AG10803 (cell line): Measurements from ENCODE around the gene STIM1.

Experiments used
- DNase-seq: peaks from one replicate; pipeline ENCODE4 v3.0.0; 2010; ENCODE audit warnings: low read depth
- H3K4me3 ChIP-seq: 2 replicates; pipeline ENCODE4 v1.5.1; 2011; ENCODE audit warnings: mild to moderate bottlenecking, low read length, control low read depth
- TF ChIP-seq, protein P1 (sequence below): conservative IDR thresholded peaks from 2 replicates; pipeline ENCODE4 v1.5.1; 2011; ENCODE audit warnings: mild to moderate bottlenecking, low read length, control low read depth, inconsistent platforms

Gene STIM1

GRCh38 chr11:3815845-3816244, 39.6 kb upstream of the STIM1 start:
- no peak for DNase-seq
- TF ChIP-seq, protein P1, sequence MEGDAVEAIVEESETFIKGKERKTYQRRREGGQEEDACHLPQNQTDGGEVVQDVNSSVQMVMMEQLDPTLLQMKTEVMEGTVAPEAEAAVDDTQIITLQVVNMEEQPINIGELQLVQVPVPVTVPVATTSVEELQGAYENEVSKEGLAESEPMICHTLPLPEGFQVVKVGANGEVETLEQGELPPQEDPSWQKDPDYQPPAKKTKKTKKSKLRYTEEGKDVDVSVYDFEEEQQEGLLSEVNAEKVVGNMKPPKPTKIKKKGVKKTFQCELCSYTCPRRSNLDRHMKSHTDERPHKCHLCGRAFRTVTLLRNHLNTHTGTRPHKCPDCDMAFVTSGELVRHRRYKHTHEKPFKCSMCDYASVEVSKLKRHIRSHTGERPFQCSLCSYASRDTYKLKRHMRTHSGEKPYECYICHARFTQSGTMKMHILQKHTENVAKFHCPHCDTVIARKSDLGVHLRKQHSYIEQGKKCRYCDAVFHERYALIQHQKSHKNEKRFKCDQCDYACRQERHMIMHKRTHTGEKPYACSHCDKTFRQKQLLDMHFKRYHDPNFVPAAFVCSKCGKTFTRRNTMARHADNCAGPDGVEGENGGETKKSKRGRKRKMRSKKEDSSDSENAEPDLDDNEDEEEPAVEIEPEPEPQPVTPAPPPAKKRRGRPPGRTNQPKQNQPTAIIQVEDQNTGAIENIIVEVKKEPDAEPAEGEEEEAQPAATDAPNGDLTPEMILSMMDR, result no peak
- H3K4me3 ChIP-seq, result no peak overlapping the region

DNA sequence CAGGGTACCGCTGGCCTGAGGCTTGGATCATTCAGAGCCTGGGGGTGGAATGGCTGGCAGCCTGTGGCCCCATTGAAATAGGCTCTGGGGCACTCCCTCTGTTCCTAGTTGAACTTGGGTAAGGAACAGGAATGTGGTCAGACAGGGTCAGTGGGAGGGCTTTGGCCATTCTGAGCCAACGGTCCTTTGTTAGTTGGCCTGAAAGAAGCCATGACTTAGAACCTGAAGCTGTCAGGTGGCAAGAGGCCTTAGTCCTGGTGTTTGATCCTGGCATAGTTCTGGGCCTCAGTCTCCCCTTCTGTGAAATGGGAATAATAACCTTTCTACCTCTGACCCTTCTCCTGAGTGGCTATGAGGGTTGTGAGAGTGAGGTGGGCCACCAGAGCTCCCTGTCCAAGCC, 38.8 kb upstream of the STIM1 start:
- TF ChIP-seq, protein P1, result no peak
- no peak for DNase-seq
- H3K4me3 ChIP-seq, result no peak overlapping the region

DNA sequence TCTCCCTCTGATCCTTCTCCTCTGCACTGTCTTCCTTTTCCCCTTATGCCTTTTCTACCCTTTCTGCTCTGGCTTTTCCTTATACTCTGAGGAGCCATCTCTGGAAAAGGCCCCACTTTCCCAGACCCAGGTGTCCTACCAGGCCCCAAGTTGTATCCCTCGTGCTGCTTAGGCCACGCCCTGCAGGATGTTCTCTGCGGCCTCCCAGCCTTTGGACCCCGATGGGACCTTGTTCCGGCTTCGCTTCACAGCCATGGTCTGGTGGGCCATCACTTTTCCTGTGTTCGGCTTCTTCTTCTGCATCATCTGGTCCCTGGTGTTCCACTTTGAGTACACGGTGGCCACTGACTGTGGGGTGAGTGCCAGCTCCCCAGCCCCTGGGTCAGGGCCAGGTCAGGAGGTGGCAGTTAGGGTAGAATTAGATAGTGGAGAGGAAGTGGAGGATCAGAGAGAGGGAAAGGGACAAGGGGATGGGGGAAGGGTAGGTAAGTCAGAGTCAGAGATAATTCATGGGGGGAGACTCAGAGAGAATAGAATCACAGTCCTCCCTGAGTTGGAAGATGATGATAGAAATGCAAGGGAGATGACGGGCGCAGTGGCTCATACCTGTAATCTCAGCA, 38.2 kb upstream of the STIM1 start:
- TF ChIP-seq, protein P1, result no peak
- DNase-seq, result no peak
- H3K4me3 ChIP-seq, result no peak overlapping the region

- no peak overlapping the region for H3K4me3 ChIP-seq
- TF ChIP-seq, protein P1, result no peak
- DNase-seq, result no peak
These were observed 34.5 kb upstream of the STIM1 start for GRCh38 chr11:3820971-3821370.

DNA sequence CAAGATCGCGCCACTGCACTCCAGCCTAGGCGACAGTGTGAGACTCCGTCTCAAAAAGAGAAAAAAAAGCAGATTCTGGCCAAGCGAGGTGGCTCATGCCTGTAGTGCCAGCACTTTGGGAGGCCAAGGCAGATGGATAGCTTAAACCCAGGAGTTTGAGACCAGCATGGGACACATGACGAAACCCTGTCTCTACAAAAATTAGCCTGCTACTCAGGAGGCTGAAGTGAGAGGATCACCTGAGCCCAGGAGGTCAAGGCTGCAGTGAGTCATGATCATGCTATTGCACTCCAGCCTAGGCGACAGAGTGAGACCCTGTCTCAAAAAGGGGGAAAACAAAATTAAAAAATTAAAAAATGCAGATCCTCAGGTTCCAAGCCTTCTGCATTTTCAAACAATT, 33.2 kb upstream of the STIM1 start:
- H3K4me3 ChIP-seq, result no peak overlapping the region
- no peak for DNase-seq
- TF ChIP-seq, protein P1, result no peak

DNA sequence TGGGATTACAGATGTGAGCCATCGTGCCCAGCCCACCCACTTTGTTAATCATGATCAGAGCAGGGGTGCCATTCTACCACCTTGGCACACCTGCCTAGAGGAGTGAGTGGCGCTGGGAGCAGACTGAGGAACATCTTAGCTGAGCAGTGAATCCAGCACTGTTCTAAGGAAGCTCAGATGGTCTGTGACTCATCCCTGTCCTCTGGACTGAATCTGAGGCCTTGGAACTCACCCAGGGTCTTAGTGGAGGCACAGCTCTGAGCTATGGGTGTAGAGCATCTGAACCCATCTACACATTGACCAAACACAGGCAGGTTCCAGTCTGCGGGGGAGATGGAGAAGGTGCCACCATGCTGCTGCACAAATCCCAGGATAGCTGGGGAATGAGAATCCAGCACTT, 32.2 kb upstream of the STIM1 start:
- no peak overlapping the region for H3K4me3 ChIP-seq
- TF ChIP-seq, protein P1, result no peak
- peak; percentile 79 for DNase-seq

GRCh38 chr11:3823762-3824506, 31.5 kb upstream of the STIM1 start:
- no peak for DNase-seq
- TF ChIP-seq, protein P1, result no peak
- no peak overlapping the region for H3K4me3 ChIP-seq
